GM12873 (cell line): ENCODE results near the gene DSCAML1.

ENCODE experiments used
- TF ChIP-seq, protein P1 (sequence below): IDR thresholded peaks from 2 replicates; pipeline ENCODE4 v1.5.1; 2012; ENCODE audit warnings: low read depth, mild to moderate bottlenecking, moderate library complexity, low read length, control low read depth; ENCODE audit not compliant: insufficient read depth; ENCODE audit errors: missing control alignments

DSCAML1 gene

DNA sequence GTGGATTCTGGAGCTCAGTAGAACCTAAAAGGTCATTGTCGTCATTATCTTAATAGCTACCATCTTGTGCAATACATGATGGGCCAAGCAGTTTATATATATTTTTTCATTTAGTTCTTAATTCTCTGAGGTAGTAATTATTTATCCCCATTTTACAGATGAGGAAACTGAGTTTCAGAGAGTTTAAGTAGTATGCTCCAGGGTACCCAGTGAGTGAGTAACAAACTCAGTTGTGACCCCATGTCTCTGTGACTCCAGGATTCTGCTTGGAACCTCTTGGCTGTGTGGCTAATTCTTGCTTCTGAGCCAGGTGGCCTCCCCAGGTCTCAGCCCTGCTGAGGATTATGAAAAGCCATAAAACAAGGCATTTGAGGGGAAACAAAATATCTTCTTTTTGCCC lies 386.8 kb downstream of the DSCAML1 start:
- TF ChIP-seq, protein P1, sequence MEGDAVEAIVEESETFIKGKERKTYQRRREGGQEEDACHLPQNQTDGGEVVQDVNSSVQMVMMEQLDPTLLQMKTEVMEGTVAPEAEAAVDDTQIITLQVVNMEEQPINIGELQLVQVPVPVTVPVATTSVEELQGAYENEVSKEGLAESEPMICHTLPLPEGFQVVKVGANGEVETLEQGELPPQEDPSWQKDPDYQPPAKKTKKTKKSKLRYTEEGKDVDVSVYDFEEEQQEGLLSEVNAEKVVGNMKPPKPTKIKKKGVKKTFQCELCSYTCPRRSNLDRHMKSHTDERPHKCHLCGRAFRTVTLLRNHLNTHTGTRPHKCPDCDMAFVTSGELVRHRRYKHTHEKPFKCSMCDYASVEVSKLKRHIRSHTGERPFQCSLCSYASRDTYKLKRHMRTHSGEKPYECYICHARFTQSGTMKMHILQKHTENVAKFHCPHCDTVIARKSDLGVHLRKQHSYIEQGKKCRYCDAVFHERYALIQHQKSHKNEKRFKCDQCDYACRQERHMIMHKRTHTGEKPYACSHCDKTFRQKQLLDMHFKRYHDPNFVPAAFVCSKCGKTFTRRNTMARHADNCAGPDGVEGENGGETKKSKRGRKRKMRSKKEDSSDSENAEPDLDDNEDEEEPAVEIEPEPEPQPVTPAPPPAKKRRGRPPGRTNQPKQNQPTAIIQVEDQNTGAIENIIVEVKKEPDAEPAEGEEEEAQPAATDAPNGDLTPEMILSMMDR: no peak

- TF ChIP-seq, protein P1: no peak
Measured at GRCh38 chr11:117409511-117409910, 387.5 kb downstream of the DSCAML1 start.

GRCh38 chr11:117408356-117408755 lies 388.7 kb downstream of the DSCAML1 start:
- TF ChIP-seq, protein P1: no peak

DNA sequence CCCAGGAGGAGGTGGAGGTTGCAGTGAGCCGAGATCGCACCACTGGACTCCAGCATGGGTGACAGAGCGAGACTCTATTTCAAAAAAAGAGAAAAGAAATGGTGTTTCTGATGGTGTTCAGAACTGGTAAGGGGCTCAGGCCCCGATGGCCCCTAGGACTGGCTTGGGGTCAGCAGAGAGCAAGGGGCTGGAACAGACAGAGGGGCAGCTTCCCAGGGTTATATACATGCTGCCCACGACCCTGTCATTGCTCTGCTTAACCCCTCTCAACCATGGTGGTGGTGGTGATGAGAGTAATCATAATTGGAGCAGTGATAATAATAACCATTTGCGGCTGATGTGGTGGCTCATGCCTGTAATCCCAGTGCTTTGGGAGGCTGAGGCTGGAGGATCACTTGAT lies 390.0 kb downstream of the DSCAML1 start:
- TF ChIP-seq, protein P1: no peak

- TF ChIP-seq, protein P1: no peak
Measured at GRCh38 chr11:117396970-117397369, 400.0 kb downstream of the DSCAML1 start.

- TF ChIP-seq, protein P1: no peak
Measured at GRCh38 chr11:117395476-117395875, 401.5 kb downstream of the DSCAML1 start.

DNA sequence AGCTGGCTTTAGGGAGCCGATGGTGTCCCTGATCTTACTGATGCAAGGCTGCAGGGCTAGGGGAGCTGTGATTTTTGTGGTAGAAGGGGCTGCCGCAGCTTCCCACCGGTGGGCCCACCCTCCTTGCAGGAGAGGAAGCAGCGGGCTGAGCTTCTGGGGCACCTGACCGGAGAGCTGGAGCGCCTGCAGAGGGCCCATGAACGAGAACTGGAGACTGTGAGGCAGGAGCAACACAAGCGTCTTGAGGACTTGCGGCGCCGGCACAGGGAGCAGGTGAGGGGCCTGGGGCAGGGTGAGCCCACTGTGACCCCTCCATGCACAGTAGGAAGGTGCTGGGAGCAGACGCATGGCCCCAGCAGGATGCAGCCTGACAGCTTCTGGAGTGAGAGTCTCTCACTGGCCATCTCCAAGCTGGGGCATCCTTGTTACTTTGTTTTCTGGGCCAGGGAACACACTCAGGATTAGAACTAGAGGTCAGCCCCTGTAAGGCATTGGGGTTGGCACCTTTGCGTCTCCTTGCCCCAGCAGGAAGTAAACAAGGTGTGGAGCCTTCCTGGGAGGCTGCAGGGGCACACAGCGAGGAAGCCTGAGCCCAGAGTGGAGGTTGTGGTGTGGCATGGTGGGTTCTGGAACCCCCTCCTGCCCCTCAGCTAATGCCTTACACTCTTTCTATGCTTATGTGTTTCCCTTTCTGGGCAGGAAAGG lies 402.6 kb downstream of the DSCAML1 start:
- TF ChIP-seq, protein P1: no peak

DNA sequence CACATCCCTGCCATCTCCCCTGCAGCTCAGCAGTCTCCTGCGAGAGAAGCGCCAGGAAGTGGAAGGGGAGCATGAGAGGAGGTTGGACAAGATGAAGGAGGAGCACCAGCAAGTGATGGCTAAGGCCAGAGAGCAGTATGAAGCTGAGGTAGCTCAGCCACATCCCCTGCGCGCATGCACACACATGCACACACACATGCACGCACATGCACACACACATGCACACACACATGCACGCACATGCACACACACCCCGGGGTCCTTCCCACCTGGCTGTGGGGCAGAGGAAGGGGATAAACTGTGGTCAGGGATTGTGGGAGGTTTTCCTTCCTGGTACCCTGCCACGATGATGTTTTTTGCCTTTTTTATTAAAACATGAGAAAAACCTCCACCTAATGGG lies 404.0 kb downstream of the DSCAML1 start:
- TF ChIP-seq, protein P1: no peak
